ENCODE results near the gene DRD1.

The DRD1 gene

GRCh38 chr5:175444060-175444904 lies at the start of gene DRD1:
Gene DRD1, minus strand, starts transcription at chr5:175444182. Its CDS starts 1,083 bp downstream, at chr5:175443099.
- DNase-seq (ENCODE audit: insufficient read length, low spot score), result peak; percentile 55
- no peak for FAIRE-seq
- no peak for TF ChIP-seq POLR2A (IDR thresholded peaks at IDR 0.05; ENCODE audit: low read depth, low read length)

DNA sequence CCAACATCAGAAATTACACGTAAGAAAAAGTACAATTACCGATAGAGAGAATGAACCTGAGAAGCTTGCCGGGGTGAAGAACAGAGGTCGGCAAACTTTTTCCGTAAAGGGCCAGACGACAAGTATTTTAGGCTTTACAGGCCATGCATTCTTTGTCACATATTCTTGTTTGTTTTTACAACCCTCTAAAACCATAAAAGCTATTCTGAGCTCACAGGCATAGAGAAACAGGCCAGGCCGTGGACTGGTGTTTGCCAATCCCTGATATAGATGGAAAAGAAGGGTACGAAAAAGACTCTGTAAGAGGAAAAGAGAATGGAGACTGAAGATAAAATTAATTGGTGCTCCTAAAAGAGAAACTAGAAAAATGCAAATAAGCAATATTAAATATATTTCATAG lies 49.7 kb upstream of the DRD1 start:
- DNase-seq (ENCODE audit: insufficient read length, low spot score) (no peak), FAIRE-seq (no peak)
- TF ChIP-seq POLR2A (IDR thresholded peaks at IDR 0.05; ENCODE audit: low read depth, low read length), result no peak

GRCh38 chr5:175493260-175493659 lies 49.3 kb upstream of the DRD1 start:
- FAIRE-seq (no peak), DNase-seq (ENCODE audit: insufficient read length, low spot score) (no peak)

DNA sequence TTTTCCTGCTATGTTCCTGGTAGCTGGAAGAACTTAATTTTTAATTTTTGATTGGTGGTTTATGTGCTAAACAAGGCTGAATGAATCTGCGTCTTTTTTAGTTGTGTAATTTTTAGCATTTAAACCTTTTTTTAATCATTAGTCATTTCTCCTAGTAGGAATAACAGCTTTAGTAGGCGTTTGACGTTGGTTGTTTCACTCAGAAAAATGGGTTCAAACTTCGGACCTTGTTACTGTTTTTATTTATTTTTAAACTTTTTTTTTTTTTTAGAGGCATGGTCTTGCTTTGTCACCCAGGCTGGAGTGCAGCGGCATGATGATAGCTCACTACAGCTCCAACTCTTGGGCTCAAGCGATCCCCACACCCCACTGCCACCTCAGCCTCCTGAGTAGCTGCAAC lies 47.2 kb upstream of the DRD1 start:
- no peak for TF ChIP-seq POLR2A (IDR thresholded peaks at IDR 0.05; ENCODE audit: low read depth, low read length)
- FAIRE-seq, result no peak
- no peak for DNase-seq (ENCODE audit: insufficient read length, low spot score)

More at GRCh38 chr5:175493260-175493659, 49.3 kb upstream of the DRD1 start:
- TF ChIP-seq POLR2A (IDR thresholded peaks at IDR 0.05; ENCODE audit: low read depth, low read length), result no peak

GRCh38 chr5:175489693-175490443 lies 45.9 kb upstream of the DRD1 start:
- no peak for FAIRE-seq
- no peak for TF ChIP-seq POLR2A (IDR thresholded peaks at IDR 0.05; ENCODE audit: low read depth, low read length)
- DNase-seq (ENCODE audit: insufficient read length, low spot score), result no peak

- no peak for TF ChIP-seq POLR2A (IDR thresholded peaks at IDR 0.05; ENCODE audit: low read depth, low read length)
- no peak for FAIRE-seq
- no peak for DNase-seq (ENCODE audit: insufficient read length, low spot score)
Observed at GRCh38 chr5:175487514-175488222, 43.7 kb upstream of the DRD1 start.

GRCh38 chr5:175485631-175486030 lies 41.6 kb upstream of the DRD1 start:
- DNase-seq (ENCODE audit: insufficient read length, low spot score) (no peak), FAIRE-seq (no peak)
- no peak for TF ChIP-seq POLR2A (IDR thresholded peaks at IDR 0.05; ENCODE audit: low read depth, low read length)

DNA sequence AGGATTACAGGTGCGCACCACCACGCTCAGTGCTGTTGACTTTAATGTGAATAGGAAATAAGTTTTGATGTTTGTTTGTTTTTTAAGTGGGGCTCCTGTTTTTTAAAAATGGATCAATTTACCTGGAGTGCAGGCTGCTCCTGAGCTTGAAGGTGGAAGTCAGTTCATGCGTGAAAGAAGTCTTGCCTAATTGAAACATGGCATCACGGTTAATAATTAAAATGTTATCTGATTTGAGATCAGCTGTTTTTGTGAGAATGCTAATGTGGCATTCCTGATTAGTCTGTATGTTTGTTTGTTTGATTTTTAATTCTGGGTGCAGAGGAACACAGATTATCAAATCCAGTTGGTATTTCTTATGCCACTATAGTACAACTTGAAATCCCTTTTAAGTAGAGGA lies 40.8 kb upstream of the DRD1 start:
- DNase-seq (ENCODE audit: insufficient read length, low spot score), result no peak
- FAIRE-seq, result no peak
- no peak for TF ChIP-seq POLR2A (IDR thresholded peaks at IDR 0.05; ENCODE audit: low read depth, low read length)

DNA sequence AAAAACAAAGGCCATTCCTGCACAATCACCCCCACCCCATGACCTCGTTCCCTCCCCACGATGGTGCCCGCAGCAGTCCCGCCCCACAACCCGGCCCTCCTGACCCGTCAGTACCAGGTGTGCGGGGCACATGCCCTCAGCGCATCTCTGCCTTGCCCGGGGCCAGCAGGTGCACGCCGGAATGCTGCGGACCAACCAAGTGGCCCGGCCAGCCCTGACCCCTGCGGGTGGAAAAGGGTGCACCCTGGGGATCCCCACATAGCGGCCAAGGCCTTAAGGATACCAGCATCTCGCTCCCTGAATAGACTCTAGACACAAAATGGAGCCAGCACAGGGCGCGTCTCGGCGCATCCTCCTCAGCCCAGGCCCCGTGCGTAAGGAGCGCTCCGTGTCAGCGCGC lies 40.3 kb upstream of the DRD1 start:
- no peak for FAIRE-seq
- no peak for DNase-seq (ENCODE audit: insufficient read length, low spot score)
- TF ChIP-seq POLR2A (IDR thresholded peaks at IDR 0.05; ENCODE audit: low read depth, low read length), result no peak

GRCh38 chr5:175483337-175483736 lies 39.4 kb upstream of the DRD1 start:
- no peak for DNase-seq (ENCODE audit: insufficient read length, low spot score)
- no peak for TF ChIP-seq POLR2A (IDR thresholded peaks at IDR 0.05; ENCODE audit: low read depth, low read length)
- FAIRE-seq, result no peak

GRCh38 chr5:175479125-175479881 lies 35.3 kb upstream of the DRD1 start:
- no peak for TF ChIP-seq POLR2A (IDR thresholded peaks at IDR 0.05; ENCODE audit: low read depth, low read length)
- FAIRE-seq (no peak), DNase-seq (ENCODE audit: insufficient read length, low spot score) (no peak)

- peak; percentile 91 for TF ChIP-seq POLR2A (IDR thresholded peaks at IDR 0.05; ENCODE audit: low read depth, low read length)
- peak; percentile 89 for DNase-seq (ENCODE audit: insufficient read length, low spot score)
- FAIRE-seq, result no peak
Observed at GRCh38 chr5:175478384-175479124, 34.6 kb upstream of the DRD1 start, which contains the start of gene SFXN1. Gene SFXN1, plus strand, starts transcription at chr5:175478560. Its CDS starts 13,544 bp downstream, at chr5:175492104.

GRCh38 chr5:175478008-175478383 lies 34.0 kb upstream of the DRD1 start:
- FAIRE-seq, result no peak
- no peak for TF ChIP-seq POLR2A (IDR thresholded peaks at IDR 0.05; ENCODE audit: low read depth, low read length)
- no peak for DNase-seq (ENCODE audit: insufficient read length, low spot score)

Data from H54 (cell line).